ENCODE results near the gene PC. TPM values are rescaled to one million over a fixed set of nuclear protein-coding genes. Genes with fewer than 3 reads are reported as not detected.
A peak's percentile ranks its signal among the peaks of the same experiment; 100 is the strongest.

PC gene
- total and polyA plus RNA-seq, 2 donors (not counting 3 experiments of a cell fraction or from before 2014, with no cell fraction given): 5.5 to 17.5 TPM

DNA sequence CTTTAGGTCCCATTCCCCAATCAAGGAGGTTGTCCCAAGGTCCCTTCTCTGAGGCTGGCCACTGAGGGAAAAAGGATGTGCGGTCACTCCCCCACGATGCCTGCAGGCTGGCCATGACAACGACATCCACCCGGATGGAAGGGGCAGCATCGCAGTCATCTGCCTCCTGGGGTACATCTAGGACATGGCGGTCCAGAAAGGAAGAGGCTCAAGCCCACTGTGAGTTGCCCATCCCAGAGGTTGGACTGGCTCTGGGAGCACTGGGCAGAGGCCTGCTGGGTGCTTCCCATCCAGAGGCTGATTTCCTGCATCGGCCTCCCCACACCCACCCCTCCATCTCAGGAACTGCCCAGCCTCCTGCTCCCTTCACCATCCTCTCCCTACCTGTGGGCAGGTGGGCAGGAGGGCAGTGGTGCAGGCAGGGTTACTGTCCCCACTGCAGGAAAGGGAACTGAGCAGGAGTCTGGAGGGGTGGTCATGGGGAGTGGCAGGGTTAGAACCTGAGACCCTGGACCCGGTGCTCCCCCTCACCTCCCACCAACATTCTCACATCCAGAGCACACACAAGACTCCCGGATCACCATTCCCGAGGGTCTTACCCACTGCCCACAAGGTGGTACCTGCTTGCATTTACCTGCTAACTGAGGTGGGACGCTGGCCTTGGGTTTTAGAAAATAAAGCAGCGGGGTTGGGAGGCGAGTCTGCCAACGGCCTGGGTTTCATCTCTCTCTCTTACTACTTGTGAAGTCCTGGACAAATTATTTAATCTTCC is 110.5 kb downstream of the PC start:
- Histone ChIP-seq H4K20me1 (replicated peaks; ENCODE audit: control insufficient read depth, extremely low read depth, insufficient read depth, low read length) (no peaks in the 10 kb centered on the region), H3K79me2 (ENCODE audit: control insufficient read depth, insufficient read depth, low read length) (peaks cover 28% of the 10 kb centered on the region), H3K27ac (ENCODE audit: insufficient read depth, low read depth, low read length) (no peak overlapping the region), H3K27me3 (ENCODE audit: control insufficient read depth in 2 of 2, insufficient read depth in 2 of 2, low read length in 2 of 2) (no peaks in the 10 kb centered on the region), H2AFZ (ENCODE audit: low read depth, low read length) (no peak overlapping the region), H3K9me1 (replicated peaks; ENCODE audit: control insufficient read depth, extremely low read depth, insufficient read depth, low read length) (no peaks in the 10 kb centered on the region), H3K9me3 (replicated peaks; ENCODE audit: control insufficient read depth, insufficient read depth, low read length) (no peaks in the 10 kb centered on the region), H3K36me3 (ENCODE audit: control insufficient read depth in 2 of 2, extremely low read depth in 1 of 2, insufficient read depth in 2 of 2, low read length in 2 of 2) (peaks cover 7 to 13% of the 10 kb centered on the region in 2 experiments), H3K4me3 (replicated peaks in 1 of 3; ENCODE audit: insufficient read depth in 1 of 3, low read depth in 1 of 3, low read length in 3 of 3) (no peak overlapping the region), H3K4me2 (ENCODE audit: insufficient read depth, low read length) (no peak overlapping the region), H3K4me1 (ENCODE audit: control insufficient read depth, extremely low read depth, insufficient read depth, low read length) (peaks cover 17% of the 10 kb centered on the region), H3K9ac (replicated peaks; ENCODE audit: extremely low read depth, insufficient read depth, low read length) (no peak overlapping the region)
- dilution Hi-C loops (cut with MboI; ENCODE audit: extremely low pct_ligation_motif_present, low sequenced_read_pairs) (no loop called here), intact Hi-C loops (cut with micrococcal nuclease) (loop anchor here (10.0 kb wide), 1 partner anchor 777 kb away; the partner anchor contains the start of gene NUDT8)
- POLR2A ChIA-PET: no interaction called here
- CTCF ChIA-PET: no interaction called here
- TF ChIP-seq MAX (IDR thresholded peaks at IDR 0.05; ENCODE audit: insufficient read depth, insufficient read length): no peak
- peak; percentile 21 for TF ChIP-seq POLR2AphosphoS5 (IDR thresholded peaks at IDR 0.05; ENCODE audit: insufficient read depth, low read depth, low read length)
- no peak for TF ChIP-seq FOS (IDR thresholded peaks at IDR 0.05; ENCODE audit: borderline replicate concordance, insufficient read depth, low read length)
- no peak for TF ChIP-seq EZH2 (IDR thresholded peaks at IDR 0.05; ENCODE audit: borderline replicate concordance, low read depth, low read length, severe bottlenecking)
- no TSS peak for BruUV-seq (replicated peaks)
- no peak for DNase-seq (ENCODE audit: low read depth, low spot score)
- FAIRE-seq: no peak

DNA sequence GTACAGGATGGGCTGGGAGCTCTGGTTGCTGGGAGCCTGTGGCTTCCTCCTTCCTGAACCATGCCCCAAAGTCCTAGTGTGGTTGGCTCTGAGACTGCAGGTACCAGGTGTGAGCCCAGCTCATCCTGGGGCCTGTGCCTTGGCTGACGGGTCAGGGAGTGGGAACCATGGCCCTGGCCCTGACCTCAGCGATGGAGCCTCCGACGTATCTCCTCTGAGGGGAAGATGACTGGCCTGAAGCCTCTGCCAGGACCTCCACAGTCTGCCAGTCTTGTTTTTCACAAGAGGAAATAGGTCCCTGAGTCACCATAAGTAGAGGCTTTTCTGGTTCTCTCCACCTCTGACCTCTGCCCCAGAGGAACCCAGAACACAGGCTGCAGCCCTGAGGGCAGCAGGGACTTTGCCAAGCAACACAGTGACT is 111.5 kb downstream of the PC start:
- DNase-seq (ENCODE audit: low read depth, low spot score) (peak; percentile 32), FAIRE-seq (peak; percentile 89)
- H3K9ac ChIP-seq (replicated peaks; ENCODE audit: extremely low read depth, insufficient read depth, low read length): no peak overlapping the region
- dilution Hi-C loops (cut with MboI; ENCODE audit: extremely low pct_ligation_motif_present, low sequenced_read_pairs) (no loop called here), intact Hi-C loops (cut with micrococcal nuclease) (loop anchor here (10.0 kb wide), 1 partner anchor 778 kb away; the partner anchor contains the start of gene NUDT8)
- peaks cover 26% of the 10 kb centered on the region for H3K4me1 ChIP-seq (ENCODE audit: control insufficient read depth, extremely low read depth, insufficient read depth, low read length)
- H3K27me3 ChIP-seq (ENCODE audit: control insufficient read depth in 2 of 2, insufficient read depth in 2 of 2, low read length in 2 of 2): no peaks in the 10 kb centered on the region
- BruUV-seq (replicated peaks): no TSS peak
- H3K9me3 ChIP-seq (replicated peaks; ENCODE audit: control insufficient read depth, insufficient read depth, low read length): no peaks in the 10 kb centered on the region
- no peak overlapping the region for H3K27ac ChIP-seq (ENCODE audit: insufficient read depth, low read depth, low read length)
- H3K4me2 ChIP-seq (ENCODE audit: insufficient read depth, low read length): no peak overlapping the region
- H2AFZ ChIP-seq (ENCODE audit: low read depth, low read length): no peak overlapping the region
- no peak for TF ChIP-seq GATA2 (IDR thresholded peaks at IDR 0.05; ENCODE audit: insufficient read depth, insufficient read length, low read depth, low read length)
- TF ChIP-seq FOS (IDR thresholded peaks at IDR 0.05; ENCODE audit: borderline replicate concordance, insufficient read depth, low read length): peak; percentile 71
- TF ChIP-seq MAX (IDR thresholded peaks at IDR 0.05; ENCODE audit: insufficient read depth, insufficient read length): no peak
- TF ChIP-seq POLR2A (IDR thresholded peaks at IDR 0.05; ENCODE audit: low read depth, low read length): no peak
- H3K36me3 ChIP-seq (ENCODE audit: control insufficient read depth in 2 of 2, extremely low read depth in 1 of 2, insufficient read depth in 2 of 2, low read length in 2 of 2): peaks cover 7 to 13% of the 10 kb centered on the region in 2 experiments
- no peak overlapping the region for H3K4me3 ChIP-seq (replicated peaks in 1 of 3; ENCODE audit: insufficient read depth in 1 of 3, low read depth in 1 of 3, low read length in 3 of 3)
- ChIA-PET CTCF (interaction anchor here (0.9 to 1.5 kb wide), 2 partner anchors 8 to 129 kb away, joined by 3 to 8 read pairs; partner anchors contain the start of gene C11orf86), POLR2A (interaction anchor here (0.5 to 1.0 kb wide), 2 partner anchors 9 to 56 kb away, joined by 3 to 4 read pairs; no protein-coding TSS in a partner anchor)
- H3K79me2 ChIP-seq (ENCODE audit: control insufficient read depth, insufficient read depth, low read length): peaks cover 37% of the 10 kb centered on the region
- H3K9me1 ChIP-seq (replicated peaks; ENCODE audit: control insufficient read depth, extremely low read depth, insufficient read depth, low read length): no peaks in the 10 kb centered on the region
- H4K20me1 ChIP-seq (replicated peaks; ENCODE audit: control insufficient read depth, extremely low read depth, insufficient read depth, low read length): no peaks in the 10 kb centered on the region

Measured in endothelial cell of umbilical vein (primary cell).